A549 (cell line): Measurements from ENCODE around the gene KIF5C. TPM values are rescaled to one million over a fixed set of nuclear protein-coding genes. Genes with fewer than 3 reads are reported as not detected.

Experiments used
- ATAC-seq, 2 experiments: fragments of 200-7000 bp in 1 of 2; fragments of >200 bp in 1 of 2; cut with Nextera tagmentation in 1 of 2; cut with Tn5 transposase in 1 of 2; 3 replicates each; pipeline versions ENCODE4 v1.8.0 to v1.9.1; 2018 to 2020; ENCODE audit warnings: mild to moderate bottlenecking in 1 of 2, moderate library complexity in 1 of 2
- CTCF ChIA-PET: fragments of 300-600 bp; sonication (Branson Sonifier 250); formaldehyde crosslinking; extraction: SDS; loops from one replicate; lab custom pipeline; 2021; ENCODE audit warnings: antibody characterized with exemption, inconsistent platforms; lab: Yijun Ruan, JAX
- POLR2A ChIA-PET: fragments of 350-600 bp; formaldehyde crosslinking; extraction: SDS; loops from one replicate; lab custom pipeline; 2021; ENCODE audit warnings: antibody characterized with exemption, inconsistent platforms; lab: Yijun Ruan, JAX
- DNase-seq, 2 experiments: peaks; one replicate each; pipeline versions ENCODE4 v3.0.0 to v3.0.0-alpha.2; 2011 to 2016; ENCODE audit warnings: low read depth in 1 of 2, low spot score in 1 of 2
- FAIRE-seq: peaks from 2 replicates; lab custom pipeline; 2011; peaks lifted over from hg19 to GRCh38; lab: Jason Lieb, UNC
- H3K27ac ChIP-seq, 2 experiments: fragments of >200 bp; sonication (Bioruptor Twin); formaldehyde crosslinking; 3 replicates each; pipeline ENCODE4 v1.5.1; 2016 to 2017
- H3K4me1 ChIP-seq: fragments of >200 bp; sonication (Bioruptor Twin); formaldehyde crosslinking; 3 replicates; pipeline ENCODE4 v1.6.1; 2016
- H3K4me2 ChIP-seq: fragments of >200 bp; sonication (Bioruptor Twin); formaldehyde crosslinking; 3 replicates; pipeline ENCODE4 v1.6.1; 2016
- H3K4me3 ChIP-seq: fragments of >200 bp; sonication (Bioruptor Twin); formaldehyde crosslinking; 3 replicates; pipeline ENCODE4 v1.5.1; 2016
- H3K9me3 ChIP-seq: fragments of >200 bp; sonication (Bioruptor Twin); formaldehyde crosslinking; 3 replicates; pipeline ENCODE4 v1.6.1; 2016
- ATOH8 ChIP-seq: fragments of 250-450 bp; sonication (Bioruptor Pico); IDR thresholded peaks from 2 replicates; pipeline ENCODE4 v1.5.0; 2020; ENCODE audit warnings: low read depth, mild to moderate bottlenecking, moderate library complexity
- BCL3 ChIP-seq: fragments of >200 bp; sonication (Bioruptor Twin); formaldehyde crosslinking; IDR thresholded peaks from 3 replicates; pipeline ENCODE4 v1.6.1; 2016
- CBX2 ChIP-seq: fragments of 200-600 bp; sonication (generic); IDR thresholded peaks from 2 replicates; pipeline ENCODE4 v1.6.1; 2016; ENCODE audit warnings: low read depth, mild to moderate bottlenecking, borderline replicate concordance
- CBX8 ChIP-seq: fragments of 200-600 bp; sonication (generic); IDR thresholded peaks from 2 replicates; pipeline ENCODE4 v1.6.1; 2016
- EHF ChIP-seq: fragments of 250-450 bp; sonication (Bioruptor Pico); IDR thresholded peaks from 2 replicates; pipeline ENCODE4 v1.5.0; 2020; ENCODE audit warnings: mild to moderate bottlenecking
- EHMT2 ChIP-seq: fragments of 200-600 bp; sonication (generic); IDR thresholded peaks from 2 replicates; pipeline ENCODE4 v1.6.1; 2016; ENCODE audit warnings: antibody characterized with exemption, low read depth, mild to moderate bottlenecking, moderate library complexity
- ESRRA ChIP-seq: fragments of 150-350 bp; IDR thresholded peaks from 2 replicates; pipeline ENCODE4 v1.6.1; 2014; ENCODE audit warnings: mild to moderate bottlenecking, low read length, borderline replicate concordance
- GATA3 ChIP-seq: IDR thresholded peaks from 2 replicates; pipeline ENCODE4 v1.6.1; 2012; ENCODE audit warnings: borderline replicate concordance
- HEYL ChIP-seq: fragments of 250-450 bp; sonication (Bioruptor Pico); IDR thresholded peaks from 2 replicates; pipeline ENCODE4 v1.8.0; 2021; ENCODE audit warnings: mild to moderate bottlenecking, moderate library complexity
- HMGXB4 ChIP-seq: fragments of 250-450 bp; sonication (Bioruptor Pico); IDR thresholded peaks from 2 replicates; pipeline ENCODE4 v1.5.0; 2021; ENCODE audit warnings: mild to moderate bottlenecking, moderate library complexity, borderline replicate concordance
- HOXA7 ChIP-seq: fragments of 250-450 bp; sonication (Bioruptor Pico); IDR thresholded peaks from 2 replicates; pipeline ENCODE4 v1.5.0; 2020; ENCODE audit warnings: mild to moderate bottlenecking, moderate library complexity
- HOXB5 ChIP-seq: fragments of 250-450 bp; sonication (Bioruptor Pico); IDR thresholded peaks from 2 replicates; pipeline ENCODE4 v1.5.0; 2020; ENCODE audit warnings: mild to moderate bottlenecking, moderate library complexity
- JUNB ChIP-seq: fragments of >200 bp; sonication (Bioruptor Twin); formaldehyde crosslinking; IDR thresholded peaks from 2 replicates; pipeline ENCODE4 v1.6.1; 2016
- MAFK ChIP-seq: fragments of 450-650 bp; IDR thresholded peaks from 2 replicates; pipeline ENCODE4 v1.6.1; 2014; ENCODE audit not compliant: partially characterized antibody
- MAZ ChIP-seq: fragments of 150-350 bp; IDR thresholded peaks from 2 replicates; pipeline ENCODE4 v1.6.1; 2014; ENCODE audit warnings: antibody characterized with exemption, low read depth, low read length, borderline replicate concordance
- MYC ChIP-seq: IDR thresholded peaks from 2 replicates; pipeline ENCODE4 v1.6.1; 2012; ENCODE audit warnings: mild to moderate bottlenecking, inconsistent platforms, low read length, improper control_type of control experiment, borderline replicate concordance
- NFE2L2 ChIP-seq: fragments of 150-350 bp; conservative IDR thresholded peaks from 2 replicates; pipeline ENCODE4 v1.6.1; 2014; ENCODE audit warnings: low read length
- REST ChIP-seq: fragments of 200-600 bp; sonication (generic); IDR thresholded peaks from 2 replicates; pipeline ENCODE4 v1.6.1; 2016; ENCODE audit warnings: antibody characterized with exemption, mild to moderate bottlenecking, moderate library complexity
- SREBF2 ChIP-seq: fragments of 450-650 bp; IDR thresholded peaks from 2 replicates; pipeline ENCODE4 v1.6.1; 2014; ENCODE audit warnings: mild to moderate bottlenecking, moderate library complexity
- TFCP2L1 ChIP-seq: fragments of 250-450 bp; sonication (Bioruptor Pico); IDR thresholded peaks from 2 replicates; pipeline ENCODE4 v1.5.0; 2021; ENCODE audit warnings: mild to moderate bottlenecking
- ZFP36 ChIP-seq: fragments of 450-650 bp; IDR thresholded peaks from 2 replicates; pipeline ENCODE4 v1.6.1; 2014; ENCODE audit warnings: borderline replicate concordance; ENCODE audit not compliant: partially characterized antibody
- ZSCAN20 ChIP-seq: fragments of 250-450 bp; sonication (Bioruptor Pico); IDR thresholded peaks from 2 replicates; pipeline ENCODE4 v1.8.0; 2022; ENCODE audit warnings: mild to moderate bottlenecking, moderate library complexity
- WGBS: methylation state at CpG from one replicate; pipeline ENCODE4 v1.1.6; 2017; ENCODE audit errors: missing lambda C conversion rate; 5-methylcytosine and 5-hydroxymethylcytosine counted together
- polyA plus RNA-seq, 4 experiments: library from polyadenylated mRNA; depleted of rRNA in 3 of 4; stranded (reverse); fragments of >200 nt; fragmentation: RNase III in 1 of 4; extraction: RNeasy Plus Mini Kit Qiagen cat#74134 plus additional on column Dnase treatment in 1 of 4; gene quantifications; 2 replicates in 3 of 4; 3 replicates in 1 of 4; pipeline ENCODE4 v1.2.3, GENCODE V29; 2011 to 2017

KIF5C gene
- polyA plus RNA-seq, 2 of the 4 experiments (the other 2 are of a cell fraction): 0.27 to 0.30 TPM

GRCh38 chr2:149047118-149047517, 172.1 kb downstream of the KIF5C start:
- DNase-seq: no peak
- 0% methylated on average over 2 of the region's 2 CpGs for WGBS
- POLR2A ChIA-PET: no interaction called here

GRCh38 chr2:149049142-149049541, 174.1 kb downstream of the KIF5C start:
- CTCF ChIA-PET: no interaction called here
- no peak overlapping the region for H3K4me3 ChIP-seq
- TF ChIP-seq ZFP36 (no peak), ESRRA (no peak), TFCP2L1 (CRISPR knock-in tag) (no peak), HOXA7 (CRISPR knock-in tag) (no peak), ATOH8 (CRISPR knock-in tag) (no peak), EHMT2 (no peak), BCL3 (no peak), MAFK (no peak), JUNB (no peak), HEYL (CRISPR knock-in tag) (no peak), MYC (no peak), MAZ (no peak), NFE2L2 (no peak), REST (no peak), GATA3 (no peak), CBX2 (no peak), EHF (CRISPR knock-in tag) (no peak), ZSCAN20 (CRISPR knock-in tag) (no peak), HMGXB4 (CRISPR knock-in tag) (no peak), CBX8 (no peak)
- TF ChIP-seq, all 56 proteins: peak for 0
- H3K4me2 ChIP-seq: no peak overlapping the region
- FAIRE-seq: no peak
- no peaks in the 10 kb centered on the region for H3K9me3 ChIP-seq
- 6% methylated on average over 2 of the region's 2 CpGs for WGBS
- DNase-seq: no peak
- POLR2A ChIA-PET: no interaction called here
- no peak overlapping the region for H3K27ac ChIP-seq
- H3K4me1 ChIP-seq: no peaks in the 10 kb centered on the region
- no peak for ATAC-seq

More at GRCh38 chr2:149047118-149047517, 172.1 kb downstream of the KIF5C start:
- TF ChIP-seq SREBF2 (no peak), HOXB5 (no peak)
- H3K27ac ChIP-seq: no peak overlapping the region
- no peaks in the 10 kb centered on the region for H3K9me3 ChIP-seq
- ATAC-seq (no peak), FAIRE-seq (no peak)
- H3K4me3 ChIP-seq: no peak overlapping the region
- CTCF ChIA-PET: interaction anchor here (1.1 kb wide), 1 partner anchor 30 kb away, joined by 3 read pairs; no protein-coding TSS in a partner anchor
- H3K4me2 ChIP-seq: no peak overlapping the region
- no peaks in the 10 kb centered on the region for H3K4me1 ChIP-seq
